ENCODE data around the gene SPTAN1.
"Not testable (repeated sequence)": the region's sequence is repeated elsewhere in the genome, so short reads cannot be mapped to it uniquely, and the experiment has no call there.

The SPTAN1 gene

GRCh38 chr9:128552153-128552743, at the start of gene SPTAN1:
Gene SPTAN1 (plus strand): TSS chr9:128552587. CDS start chr9:128566741, 14,154 bp downstream.
- no peak for FAIRE-seq

- not testable (repeated sequence) for FAIRE-seq
These were observed 49.0 kb upstream of the SPTAN1 start for GRCh38 chr9:128503415-128503825.

GRCh38 chr9:128503870-128504269, 48.5 kb upstream of the SPTAN1 start:
- FAIRE-seq: no peak

- FAIRE-seq: peak; percentile 8
These were observed 47.6 kb upstream of the SPTAN1 start, which contains the start of gene GLE1 for GRCh38 chr9:128504485-128505413. Gene GLE1 (plus strand): TSS chr9:128504719. CDS start chr9:128504806, 87 bp downstream.

- FAIRE-seq: no peak
These were observed 47.0 kb upstream of the SPTAN1 start for GRCh38 chr9:128505414-128505765.

- not testable (repeated sequence) for FAIRE-seq
These were observed 46.5 kb upstream of the SPTAN1 start for GRCh38 chr9:128505906-128506305.

- FAIRE-seq: no peak
These were observed 39.6 kb upstream of the SPTAN1 start for GRCh38 chr9:128512820-128513219.

- FAIRE-seq: no peak
These were observed 30.4 kb upstream of the SPTAN1 start for GRCh38 chr9:128521956-128522355.

- FAIRE-seq: no peak
These were observed 29.0 kb upstream of the SPTAN1 start for GRCh38 chr9:128523199-128523925.

- FAIRE-seq: no peak
These were observed 25.7 kb upstream of the SPTAN1 start for GRCh38 chr9:128526720-128527119.

GRCh38 chr9:128528445-128529160, 23.8 kb upstream of the SPTAN1 start:
- no peak for FAIRE-seq

GRCh38 chr9:128529191-128529590, 23.2 kb upstream of the SPTAN1 start:
- FAIRE-seq: no peak

GRCh38 chr9:128532581-128532980, 19.8 kb upstream of the SPTAN1 start:
- no peak for FAIRE-seq

- no peak for FAIRE-seq
These were observed 11.6 kb upstream of the SPTAN1 start for GRCh38 chr9:128540634-128541360.

GRCh38 chr9:128546504-128546903, 5.9 kb upstream of the SPTAN1 start:
- FAIRE-seq: no peak

- no peak for FAIRE-seq
These were observed 3.5 kb upstream of the SPTAN1 start for GRCh38 chr9:128548876-128549275.

GRCh38 chr9:128550226-128550625, 2.2 kb upstream of the SPTAN1 start:
- FAIRE-seq: no peak

- FAIRE-seq: no peak
These were observed 1.4 kb upstream of the SPTAN1 start for GRCh38 chr9:128550770-128551656.

GRCh38 chr9:128551657-128552152, 682 bp upstream of the SPTAN1 start:
- FAIRE-seq: no peak

GRCh38 chr9:128552744-128553440, 505 bp downstream of the SPTAN1 start:
- FAIRE-seq: no peak
